SK-N-MC (cell line): ENCODE data around the gene PARP15.

ENCODE experiments used
- EZH2 ChIP-seq: fragments of 200-600 bp; sonication (generic); IDR thresholded peaks from one replicate; pipeline ENCODE4 v1.6.1; 2017; ENCODE audit warnings: antibody characterized with exemption
- FOXP2 ChIP-seq: optimal IDR thresholded peaks from 2 replicates; pipeline ENCODE3; 2011; ENCODE audit warnings: mild to moderate bottlenecking, moderate library complexity; ENCODE audit not compliant: insufficient read depth; ENCODE audit errors: extremely low read length, control extremely low read depth
- POLR2AphosphoS5 ChIP-seq: IDR thresholded peaks from 2 replicates; pipeline ENCODE4 v1.6.1; 2012; ENCODE audit warnings: mild to moderate bottlenecking, low read depth, low read length, borderline replicate concordance

- TF ChIP-seq EZH2 (no peak), POLR2AphosphoS5 (no peak), FOXP2 (no peak)
Measured at GRCh38 chr3:122612696-122613095, 35.2 kb downstream of the PARP15 start.
